Gastrocnemius medialis (tissue), 4 donors: ENCODE data around the gene ARHGEF11. TPM values are rescaled to one million over a fixed set of nuclear protein-coding genes. Genes with fewer than 3 reads are reported as not detected.

Source experiments
- ATAC-seq, 2 donors: fragments of 150-250 bp; one replicate each; pipeline ENCODE4 v1.9.1; 2016
- DNase-seq, 2 donors: peaks; one replicate each; pipeline ENCODE4 v3.0.0-alpha.2; 2019
- H3K27ac ChIP-seq, 4 donors: fragments of 200-600 bp; sonication (generic); 1 replicate in 1 of 4; 2 replicates in 3 of 4; pipeline ENCODE4 v1.5.1; 2016 to 2018; ENCODE audit warnings: mild to moderate bottlenecking in 2 of 4, moderate library complexity in 1 of 4
- H3K27me3 ChIP-seq, 3 donors: fragments of 200-600 bp; sonication (generic) in 2 of 3; 1 replicate in 1 of 3; 2 replicates in 2 of 3; pipeline versions ENCODE4 v1.5.1 to v1.6.0; 2016 to 2019; ENCODE audit warnings: mild to moderate bottlenecking in 1 of 3, moderate library complexity in 1 of 3
- H3K36me3 ChIP-seq, 2 donors: fragments of 200-600 bp; sonication (generic) in 1 of 2; one replicate each; pipeline ENCODE4 v1.5.1; 2017 to 2018
- H3K4me1 ChIP-seq, 2 donors: fragments of 200-600 bp; sonication (generic) in 1 of 2; one replicate each; pipeline ENCODE4 v1.5.1; 2016 to 2017; ENCODE audit warnings: mild to moderate bottlenecking in 2 of 2
- H3K4me3 ChIP-seq, 4 donors: fragments of 200-600 bp; sonication (generic) in 3 of 4; 1 replicate in 1 of 4; 2 replicates in 3 of 4; pipeline ENCODE4 v1.5.1; 2016 to 2019; ENCODE audit warnings: mild to moderate bottlenecking in 2 of 4
- H3K9me3 ChIP-seq, 3 donors: fragments of 200-600 bp; sonication (generic) in 2 of 3; 1 replicate in 1 of 3; 2 replicates in 2 of 3; pipeline ENCODE4 v1.5.1; 2016 to 2019
- POLR2A ChIP-seq, 2 donors: fragments of 450-650 bp; IDR thresholded peaks; one replicate each; pipeline ENCODE4 v1.6.1; 2017; ENCODE audit warnings: antibody characterized with exemption in 2 of 2, mild to moderate bottlenecking in 2 of 2, moderate library complexity in 2 of 2
- in situ Hi-C, 4 donors: fragments of 200-750 bp; cut with MboI; loops; one replicate each; pipeline versions ENCODE4 v1.15.0 to v1.8.0; 2017; ENCODE audit warnings: low sequenced_read_pairs in 4 of 4
- intact Hi-C: fragments of 100-400 bp; cut with DNase I; formaldehyde crosslinking; loops from one replicate; pipeline ENCODE4 v1.15.1; 2023; ENCODE audit warnings: low total_unique reads
- total RNA-seq, 4 donors: library from RNA; depleted of rRNA; stranded (reverse); fragments of >200 nt; gene quantifications; one replicate each; pipeline versions ENCODE4 v1.1.0 to v1.2.3, GENCODE V29; 2016
- TF ChIP-seq, protein P1 (sequence below), 5 experiments: fragments of 450-650 bp in 3 of 5; fragments of 200-600 bp in 2 of 5; sonication (generic) in 2 of 5; IDR thresholded peaks in 4 of 5; conservative IDR thresholded peaks in 1 of 5; 1 replicate in 4 of 5; 2 replicates in 1 of 5; pipeline ENCODE4 v1.5.1; 2016 to 2019; ENCODE audit warnings: antibody characterized with exemption in 5 of 5, mild to moderate bottlenecking in 3 of 5, moderate library complexity in 3 of 5

The ARHGEF11 gene
- total RNA-seq, 4 donors from 2014 or later = 19.5 to 33.4 (median 27.7) TPM

GRCh38 chr1:157050836-157051235 lies 5.3 kb upstream of the ARHGEF11 start:
- Histone ChIP-seq H3K4me1 (no peaks in the 10 kb centered on the region), H3K36me3 (no peaks in the 10 kb centered on the region), H3K27ac (no peak overlapping the region), H3K4me3 (no peak overlapping the region), H3K9me3 (peaks cover 0 to 6% (median 0%) of the 10 kb centered on the region in 3 donors), H3K27me3 (no peaks in the 10 kb centered on the region)
- ATAC-seq (no peak), DNase-seq (no peak)
- intact Hi-C loops = no loop called here
- TF ChIP-seq, protein P1, sequence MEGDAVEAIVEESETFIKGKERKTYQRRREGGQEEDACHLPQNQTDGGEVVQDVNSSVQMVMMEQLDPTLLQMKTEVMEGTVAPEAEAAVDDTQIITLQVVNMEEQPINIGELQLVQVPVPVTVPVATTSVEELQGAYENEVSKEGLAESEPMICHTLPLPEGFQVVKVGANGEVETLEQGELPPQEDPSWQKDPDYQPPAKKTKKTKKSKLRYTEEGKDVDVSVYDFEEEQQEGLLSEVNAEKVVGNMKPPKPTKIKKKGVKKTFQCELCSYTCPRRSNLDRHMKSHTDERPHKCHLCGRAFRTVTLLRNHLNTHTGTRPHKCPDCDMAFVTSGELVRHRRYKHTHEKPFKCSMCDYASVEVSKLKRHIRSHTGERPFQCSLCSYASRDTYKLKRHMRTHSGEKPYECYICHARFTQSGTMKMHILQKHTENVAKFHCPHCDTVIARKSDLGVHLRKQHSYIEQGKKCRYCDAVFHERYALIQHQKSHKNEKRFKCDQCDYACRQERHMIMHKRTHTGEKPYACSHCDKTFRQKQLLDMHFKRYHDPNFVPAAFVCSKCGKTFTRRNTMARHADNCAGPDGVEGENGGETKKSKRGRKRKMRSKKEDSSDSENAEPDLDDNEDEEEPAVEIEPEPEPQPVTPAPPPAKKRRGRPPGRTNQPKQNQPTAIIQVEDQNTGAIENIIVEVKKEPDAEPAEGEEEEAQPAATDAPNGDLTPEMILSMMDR (IDR thresholded peaks at IDR 0.05 in 4 of 5, conservative IDR thresholded peaks at IDR 0.05 in 1 of 5) = no peak
- no peak for TF ChIP-seq POLR2A (IDR thresholded peaks at IDR 0.05)
- in situ Hi-C loops = no loop called here

GRCh38 chr1:157047062-157047410 lies 1.5 kb upstream of the ARHGEF11 start:
- Histone ChIP-seq H3K36me3 (no peaks in the 10 kb centered on the region), H3K27me3 (no peaks in the 10 kb centered on the region), H3K9me3 (peaks cover 0 to 1% (median 0%) of the 10 kb centered on the region in 3 donors), H3K27ac (no peak overlapping the region), H3K4me3 (no peak overlapping the region), H3K4me1 (peaks cover 27% of the 10 kb centered on the region in 2 donors)
- DNase-seq = no peak
- in situ Hi-C loops (no loop called here), intact Hi-C loops (loop anchor here (5.0 kb wide), 1 partner anchor 90 kb away; the partner anchor contains the start of gene ETV3)
- TF ChIP-seq POLR2A (IDR thresholded peaks at IDR 0.05) = no peak
- TF ChIP-seq, protein P1 (IDR thresholded peaks at IDR 0.05 in 4 of 5, conservative IDR thresholded peaks at IDR 0.05 in 1 of 5) = no peak
- ATAC-seq = no peak

- in situ Hi-C loops = no loop called here
- intact Hi-C loops = loop anchor here (2.0 kb wide), 1 partner anchor 30 kb away; no protein-coding TSS in a partner anchor
- Histone ChIP-seq H3K9me3 (no peaks in the 10 kb centered on the region), H3K4me3 (peak overlapping the region; percentile 59 to 68 (median 64)), H3K36me3 (no peaks in the 10 kb centered on the region), H3K4me1 (peaks cover 44 to 45% of the 10 kb centered on the region in 2 donors), H3K27me3 (no peaks in the 10 kb centered on the region), H3K27ac (peak overlapping the region in 1 of 4 donors; percentile 84)
- TF ChIP-seq POLR2A (IDR thresholded peaks at IDR 0.05) = no peak
- TF ChIP-seq, protein P1 (IDR thresholded peaks at IDR 0.05 in 4 of 5, conservative IDR thresholded peaks at IDR 0.05 in 1 of 5) = no peak
- ATAC-seq (no peak), DNase-seq (no peak)
Observed at GRCh38 chr1:157044326-157044725, 1.2 kb downstream of the ARHGEF11 start.

DNA sequence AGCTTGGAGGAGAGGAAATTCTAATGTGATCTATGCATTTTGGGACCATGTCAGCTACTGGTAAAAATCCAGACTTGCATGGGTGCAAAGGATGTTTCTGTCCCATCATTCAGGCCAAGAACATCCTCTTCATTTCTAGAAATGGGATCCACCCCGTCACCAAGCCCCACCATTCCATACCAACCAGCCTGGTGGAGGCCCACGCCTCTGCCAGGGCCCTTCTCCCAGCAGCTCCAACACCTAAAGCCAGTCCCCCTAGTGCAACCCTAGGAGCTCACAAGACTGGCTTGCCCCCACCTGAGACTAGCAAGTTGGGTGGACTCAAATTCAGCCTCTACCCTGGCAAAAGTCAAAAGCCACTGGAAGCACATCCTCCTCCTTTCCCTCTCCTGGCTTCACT lies 1.9 kb downstream of the ARHGEF11 start:
- DNase-seq (no peak), ATAC-seq (no peak)
- no peaks in the 10 kb centered on the region for H3K36me3 ChIP-seq
- intact Hi-C loops (loop anchor here (2.0 kb wide), 1 partner anchor 31 kb away; no protein-coding TSS in a partner anchor), in situ Hi-C loops (no loop called here)
- no peak overlapping the region for H3K27ac ChIP-seq
- H3K27me3 ChIP-seq = no peaks in the 10 kb centered on the region
- peak overlapping the region; percentile 59 to 68 (median 64) for H3K4me3 ChIP-seq
- peaks cover 44 to 45% of the 10 kb centered on the region in 2 donors for H3K4me1 ChIP-seq
- no peak for TF ChIP-seq POLR2A (IDR thresholded peaks at IDR 0.05)
- TF ChIP-seq, protein P1 (IDR thresholded peaks at IDR 0.05 in 4 of 5, conservative IDR thresholded peaks at IDR 0.05 in 1 of 5) = no peak
- no peaks in the 10 kb centered on the region for H3K9me3 ChIP-seq

DNA sequence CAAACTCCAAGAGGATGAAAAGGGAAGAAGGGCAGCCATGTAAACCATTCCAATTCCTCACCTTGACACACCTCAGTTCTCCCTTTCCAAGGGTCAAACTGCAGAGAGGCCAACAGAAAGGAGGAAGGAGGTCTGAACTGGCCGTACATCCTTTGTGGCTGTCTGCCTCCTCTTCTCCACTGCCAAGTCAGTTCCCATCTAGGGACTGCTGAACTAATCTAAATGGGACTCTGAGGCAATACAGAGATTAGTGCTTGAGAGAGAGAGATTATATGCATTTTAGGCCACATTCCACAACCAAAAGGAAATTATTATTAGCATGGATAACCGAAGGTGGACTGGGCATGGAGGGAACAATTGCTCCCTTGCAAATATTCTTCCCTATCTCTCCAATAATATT lies 2.7 kb downstream of the ARHGEF11 start:
- TF ChIP-seq POLR2A (IDR thresholded peaks at IDR 0.05) = no peak
- TF ChIP-seq, protein P1 (IDR thresholded peaks at IDR 0.05 in 4 of 5, conservative IDR thresholded peaks at IDR 0.05 in 1 of 5) = no peak
- DNase-seq = no peak
- Histone ChIP-seq H3K27ac (no peak overlapping the region), H3K4me3 (peak overlapping the region in 2 of 4 donors; percentile 59 to 66), H3K27me3 (no peaks in the 10 kb centered on the region), H3K9me3 (no peaks in the 10 kb centered on the region), H3K36me3 (no peaks in the 10 kb centered on the region), H3K4me1 (peaks cover 45 to 47% of the 10 kb centered on the region in 2 donors)
- ATAC-seq = no peak
- in situ Hi-C loops = no loop called here
- intact Hi-C loops = no loop called here
